Mesodermal cell (in vitro differentiated cells): ENCODE data around the gene HYOU1. TPM values are rescaled to one million over a fixed set of nuclear protein-coding genes. Genes with fewer than 3 reads are reported as not detected.
"Not testable (repeated sequence)": the region's sequence is repeated elsewhere in the genome, so short reads cannot be mapped to it uniquely, and the experiment has no call there.

ENCODE experiments used
- H3K27ac ChIP-seq: 2 replicates; pipeline ENCODE4 v1.7.0; 2013; ENCODE audit warnings: mild to moderate bottlenecking, low read depth, low read length, moderate library complexity; ENCODE audit not compliant: severe bottlenecking
- H3K36me3 ChIP-seq: 2 replicates; pipeline ENCODE4 v1.7.1; 2013; ENCODE audit warnings: mild to moderate bottlenecking, low read length, moderate library complexity; ENCODE audit not compliant: control insufficient read depth, insufficient read depth
- H3K4me1 ChIP-seq: one replicate; pipeline ENCODE4 v1.7.1; 2013; ENCODE audit warnings: mild to moderate bottlenecking, low read length; ENCODE audit not compliant: insufficient read depth, control insufficient read depth, poor library complexity, severe bottlenecking
- H3K4me3 ChIP-seq: 2 replicates; pipeline ENCODE4 v1.7.0; 2013; ENCODE audit warnings: low read length, control low read depth, mild to moderate bottlenecking; ENCODE audit not compliant: insufficient read depth, poor library complexity, severe bottlenecking; ENCODE audit errors: extremely low read depth
- H3K9me3 ChIP-seq: 2 replicates; pipeline ENCODE4 v1.7.1; 2013; ENCODE audit warnings: mild to moderate bottlenecking, low read length, moderate library complexity; ENCODE audit not compliant: control insufficient read depth
- WGBS, 2 experiments: methylation state at CpG; one replicate each; pipeline ENCODE4 v1.1.5; 2013; ENCODE audit warnings: missing lambda C conversion rate in 2 of 2; ENCODE audit not compliant: insufficient coverage in 2 of 2; 5-methylcytosine and 5-hydroxymethylcytosine counted together
- polyA plus RNA-seq, 2 experiments: library from polyadenylated mRNA; stranded (reverse); fragments of 50-300 nt; gene quantifications; one replicate each; pipeline ENCODE4 v1.2.3, GENCODE V29; 2013

Gene HYOU1
- polyA plus RNA-seq (2013, experiment 1 of 2) = 246 TPM
- polyA plus RNA-seq (2013, experiment 2 of 2) = 207 TPM

- Histone ChIP-seq H3K4me1 (peaks cover 8% of the 10 kb centered on the region), H3K9me3 (no peaks in the 10 kb centered on the region), H3K36me3 (peaks cover 36% of the 10 kb centered on the region), H3K27ac (peak within 1 kb of the TSS; percentile 94), H3K4me3 (peak within 1 kb of the TSS; percentile 98)
- WGBS, 2 experiments = 0% methylated on average over 37 to 62 of the region's 79 CpGs
Measured at GRCh38 chr11:119057000-119057769, at the start of gene HYOU1. TSS of gene HYOU1 (minus strand) at chr11:119057205. CDS start at chr11:119056160, 1,045 bp downstream.

GRCh38 chr11:119103793-119104192 lies 46.8 kb upstream of the HYOU1 start:
- H3K4me1 ChIP-seq = peaks cover 26% of the 10 kb centered on the region
- 95 to 100% methylated on average over 1 of the region's 4 CpGs for WGBS, 2 experiments
- H3K4me3 ChIP-seq = no peak overlapping the region
- H3K27ac ChIP-seq = no peak overlapping the region
- H3K36me3 ChIP-seq = peaks cover 6% of the 10 kb centered on the region
- no peaks in the 10 kb centered on the region for H3K9me3 ChIP-seq

- not testable (repeated sequence) for H3K36me3 ChIP-seq, H3K4me3 ChIP-seq, H3K9me3 ChIP-seq
- H3K27ac ChIP-seq = peak overlapping the region; percentile 98
- WGBS, 2 experiments = 93 to 96% methylated on average over 15 to 16 of the region's 18 CpGs
- peaks cover 22% of the 10 kb centered on the region for H3K4me1 ChIP-seq
Measured at GRCh38 chr11:119103161-119103664, 46.2 kb upstream of the HYOU1 start.

GRCh38 chr11:119101759-119102423 lies 44.9 kb upstream of the HYOU1 start, which contains the start of gene DPAGT1:
TSS of gene DPAGT1 (minus strand) at chr11:119101853. CDS start at chr11:119101655, 198 bp downstream.
- Histone ChIP-seq H3K4me3 (peak within 1 kb of the TSS; percentile 81), H3K9me3 (no peaks in the 10 kb centered on the region), H3K27ac (peak within 1 kb of the TSS; percentile 98), H3K4me1 (peaks cover 22% of the 10 kb centered on the region), H3K36me3 (peaks cover 22% of the 10 kb centered on the region)
- WGBS, 2 experiments = 0 to 1% methylated on average over 22 to 24 of the region's 32 CpGs

GRCh38 chr11:119100994-119101758 lies 44.2 kb upstream of the HYOU1 start:
- Histone ChIP-seq H3K9me3 (no peaks in the 10 kb centered on the region), H3K4me1 (peaks cover 16% of the 10 kb centered on the region), H3K4me3 (peak overlapping the region; percentile 81), H3K27ac (peak overlapping the region; percentile 98), H3K36me3 (peaks cover 29% of the 10 kb centered on the region)
- WGBS, 2 experiments = 0% methylated on average over 23 to 25 of the region's 29 CpGs

- H3K9me3 ChIP-seq = no peaks in the 10 kb centered on the region
- no peak overlapping the region for H3K27ac ChIP-seq
- H3K36me3 ChIP-seq = peaks cover 31% of the 10 kb centered on the region
- peak overlapping the region; percentile 81 for H3K4me3 ChIP-seq
- H3K4me1 ChIP-seq = peaks cover 15% of the 10 kb centered on the region
- 54 to 61% methylated on average over 9 to 10 of the region's 11 CpGs for WGBS, 2 experiments
Measured at GRCh38 chr11:119100246-119100970, 43.4 kb upstream of the HYOU1 start.

- WGBS, 2 experiments = 100% methylated on average over 2 to 3 of the region's 6 CpGs
- peaks cover 31% of the 10 kb centered on the region for H3K36me3 ChIP-seq
- no peak overlapping the region for H3K4me3 ChIP-seq
- H3K4me1 ChIP-seq = peaks cover 15% of the 10 kb centered on the region
- no peak overlapping the region for H3K27ac ChIP-seq
- H3K9me3 ChIP-seq = no peaks in the 10 kb centered on the region
Measured at GRCh38 chr11:119099711-119100110, 42.7 kb upstream of the HYOU1 start.

GRCh38 chr11:119095066-119095880 lies 38.3 kb upstream of the HYOU1 start:
- Histone ChIP-seq H3K4me3 (peak overlapping the region; percentile 88), H3K27ac (peak overlapping the region; percentile 51), H3K36me3 (peaks cover 59% of the 10 kb centered on the region), H3K9me3 (no peaks in the 10 kb centered on the region), H3K4me1 (peaks cover 16% of the 10 kb centered on the region)
- WGBS, 2 experiments = 0 to 1% methylated on average over 55 to 61 of the region's 79 CpGs

GRCh38 chr11:119094816-119095065 lies 37.7 kb upstream of the HYOU1 start:
- WGBS, 2 experiments = 0 to 1% methylated on average over 13 to 19 of the region's 19 CpGs
- H3K36me3 ChIP-seq = peaks cover 61% of the 10 kb centered on the region

More at GRCh38 chr11:119094816-119095065, 37.7 kb upstream of the HYOU1 start:
- peak overlapping the region; percentile 51 for H3K27ac ChIP-seq
- H3K9me3 ChIP-seq = no peaks in the 10 kb centered on the region
- peak overlapping the region; percentile 88 for H3K4me3 ChIP-seq
- peaks cover 14% of the 10 kb centered on the region for H3K4me1 ChIP-seq
